SW 1271 (cell line): ENCODE data around the gene ESPL1.
"Not testable (repeated sequence)": the region's sequence is repeated elsewhere in the genome, so short reads cannot be mapped to it uniquely, and the experiment has no call there.

Experiments used
- DNase-seq, 2 experiments: peaks; one replicate each; lab custom pipeline; 2025; lab: John Stamatoyannopoulos, UW

The ESPL1 gene

GRCh38 chr12:53299101-53299453 is 31.0 kb downstream of the ESPL1 start:
- DNase-seq = peak; percentile 61 to 69

GRCh38 chr12:53299454-53300180 is 31.5 kb downstream of the ESPL1 start, which contains the start of gene MYG1:
Gene MYG1 (plus strand): TSS chr12:53299695. CDS start chr12:53299738, 43 bp downstream.
- DNase-seq = peak; percentile 87 to 92

GRCh38 chr12:53300187-53300586 is 32.1 kb downstream of the ESPL1 start:
- DNase-seq = no peak

- no peak for DNase-seq
Measured at GRCh38 chr12:53302903-53303302, 34.8 kb downstream of the ESPL1 start.

GRCh38 chr12:53306826-53307225 is 38.7 kb downstream of the ESPL1 start:
- DNase-seq = no peak

- DNase-seq = no peak
Measured at GRCh38 chr12:53308276-53308675, 40.2 kb downstream of the ESPL1 start.

- no peak for DNase-seq
Measured at GRCh38 chr12:53313996-53314395, 45.9 kb downstream of the ESPL1 start.

- no peak for DNase-seq
Measured at GRCh38 chr12:53320352-53321195, 52.5 kb downstream of the ESPL1 start.

- no peak for DNase-seq
Measured at GRCh38 chr12:53324113-53324778, 56.1 kb downstream of the ESPL1 start.

- DNase-seq = peak; percentile 84 to 90
Measured at GRCh38 chr12:53324779-53325510, 56.8 kb downstream of the ESPL1 start.

- DNase-seq = no peak
Measured at GRCh38 chr12:53325511-53326061, 57.5 kb downstream of the ESPL1 start.

- DNase-seq = no peak
Measured at GRCh38 chr12:53326460-53327185, 58.5 kb downstream of the ESPL1 start.

GRCh38 chr12:53327435-53328042 is 59.4 kb downstream of the ESPL1 start:
- peak in 1 of 2 experiments; percentile 30 for DNase-seq

GRCh38 chr12:53328043-53328435 is 59.9 kb downstream of the ESPL1 start:
- DNase-seq = no peak

- DNase-seq = no peak
Measured at GRCh38 chr12:53330671-53331070, 62.6 kb downstream of the ESPL1 start.

GRCh38 chr12:53332339-53332738 is 64.2 kb downstream of the ESPL1 start:
- not testable (repeated sequence) for DNase-seq

- no peak for DNase-seq
Measured at GRCh38 chr12:53332744-53333143, 64.6 kb downstream of the ESPL1 start.

- no peak for DNase-seq
Measured at GRCh38 chr12:53333289-53333688, 65.2 kb downstream of the ESPL1 start.

- no peak for DNase-seq
Measured at GRCh38 chr12:53333845-53334244, 65.7 kb downstream of the ESPL1 start.

GRCh38 chr12:53334822-53335221 is 66.7 kb downstream of the ESPL1 start:
- DNase-seq = no peak
